GM11168 (cell line): ENCODE data around the gene NEK8.
"Not testable (repeated sequence)": the region's sequence is repeated elsewhere in the genome, so short reads cannot be mapped to it uniquely, and the experiment has no call there.

ENCODE experiments used
- in situ Hi-C: fragments of 300-500 bp; cut with MboI; formaldehyde crosslinking; loops from one replicate; pipeline ENCODE4 v1.12.0; 2022; ENCODE audit warnings: low sequenced_read_pairs; ENCODE audit not compliant: unreplicated experiment

NEK8 gene

DNA sequence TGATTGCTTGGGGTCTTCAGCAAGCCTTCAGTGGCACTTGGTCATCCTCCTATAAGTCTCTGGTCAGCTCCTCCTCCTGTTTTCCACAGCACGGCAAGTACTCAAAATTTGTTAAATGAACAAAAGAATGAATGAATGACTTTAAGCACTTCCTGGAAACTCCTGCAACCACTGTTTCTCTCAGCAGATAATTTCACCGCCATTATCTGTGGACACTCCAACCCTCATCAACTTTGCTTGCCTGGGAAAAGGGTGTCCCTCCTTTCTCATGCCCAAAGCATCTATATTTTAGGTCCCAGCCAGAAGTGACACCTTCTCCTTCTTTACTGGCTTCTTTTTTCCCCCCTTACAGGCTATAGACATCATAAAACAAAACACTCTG, 21.3 kb upstream of the NEK8 start:
- in situ Hi-C loops = no loop called here

DNA sequence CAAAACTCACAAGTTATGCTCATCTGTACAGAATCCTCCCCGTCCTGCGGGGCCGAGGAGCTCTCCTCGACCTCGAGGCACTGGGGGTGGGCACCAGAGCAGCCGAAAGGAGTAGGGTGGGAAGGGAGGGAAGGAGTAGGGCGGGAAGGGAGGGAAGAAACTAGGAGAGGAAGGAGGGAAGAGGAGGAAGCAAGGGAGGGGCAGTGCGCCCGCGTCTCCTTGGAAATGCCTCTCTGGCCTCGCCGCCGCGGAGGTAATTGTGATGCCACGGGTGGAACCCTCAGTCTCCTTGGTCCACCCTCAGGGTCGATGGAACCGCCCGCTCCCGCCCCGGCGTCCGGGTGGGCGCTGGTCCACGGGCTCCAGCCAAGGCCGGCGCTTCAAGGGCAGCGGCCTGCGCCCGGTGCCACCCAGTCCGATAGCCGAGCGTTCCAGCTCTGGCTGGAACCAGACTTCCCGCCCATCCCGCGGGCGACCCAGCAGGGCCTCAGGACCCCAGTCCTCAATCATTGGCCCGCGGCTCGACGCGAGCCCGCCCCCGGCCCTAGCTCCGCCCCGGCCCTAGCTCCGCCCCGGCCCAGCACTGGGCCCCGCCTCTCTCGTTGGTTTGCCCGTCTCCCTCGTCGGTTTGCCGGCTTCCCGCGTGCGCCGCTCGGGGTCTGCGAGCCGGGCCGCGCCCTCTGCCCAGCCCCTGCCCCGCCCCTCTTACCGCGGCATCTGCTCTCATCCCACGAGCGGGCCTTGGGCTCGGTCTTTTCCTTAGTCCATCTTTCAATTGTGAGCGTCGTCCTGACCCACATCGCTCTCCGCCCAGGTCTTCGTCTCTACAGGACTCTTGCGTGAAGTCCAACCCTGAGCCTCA, 17.5 kb upstream of the NEK8 start:
- in situ Hi-C loops = no loop called here

DNA sequence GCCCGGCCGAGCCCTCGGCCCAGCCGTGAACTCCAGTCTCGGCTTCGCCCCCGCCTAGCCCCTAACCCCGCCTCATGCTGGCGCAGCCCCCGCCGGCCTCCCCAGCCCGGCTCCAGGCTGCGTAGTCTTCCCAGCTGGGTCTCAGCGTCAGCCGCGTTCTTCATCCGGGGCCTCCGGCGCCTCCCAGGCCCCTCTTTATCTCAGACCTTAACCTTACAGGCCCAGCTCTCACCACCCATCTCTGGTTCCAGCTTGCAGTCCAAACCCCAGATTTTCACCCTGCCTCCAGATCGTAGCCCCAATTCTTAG, 16.9 kb upstream of the NEK8 start, which contains the start of gene PROCA1:
Gene PROCA1 (minus strand): TSS at position 166 of the 309 bp plus-strand sequence. CDS start 228 bp downstream, outside the sequence.
- in situ Hi-C loops = no loop called here

DNA sequence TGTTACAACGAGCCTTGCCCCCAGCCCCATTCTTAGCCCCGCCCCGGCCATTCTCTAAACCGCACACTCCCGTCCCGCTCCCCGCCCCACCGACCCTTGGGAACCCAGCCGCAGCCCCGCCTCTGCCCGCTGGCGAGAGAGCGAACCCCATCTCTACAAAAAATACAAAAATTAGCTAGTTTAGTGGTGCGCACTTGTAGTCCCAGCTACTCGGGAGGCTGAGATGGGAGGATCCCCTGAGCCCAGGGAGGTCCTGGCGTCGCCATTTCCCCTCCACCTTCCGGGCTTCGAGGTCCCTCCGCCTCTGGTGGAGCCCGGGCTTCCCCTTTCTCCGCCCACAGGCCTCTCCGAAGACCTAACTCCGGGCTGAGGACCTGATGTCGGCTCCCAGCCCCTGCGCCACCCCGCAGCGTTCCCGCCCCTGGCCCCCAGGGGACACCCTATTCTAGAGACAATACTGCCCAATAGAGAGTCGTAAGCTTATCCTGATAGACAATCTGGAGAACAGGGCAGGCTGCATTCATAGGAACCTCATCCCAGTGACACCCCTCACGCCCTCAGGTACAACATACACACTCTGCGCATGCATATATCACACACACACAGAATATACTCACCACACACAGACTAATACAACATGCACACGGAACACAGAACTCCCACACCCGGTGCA, 16.4 kb upstream of the NEK8 start:
- in situ Hi-C loops = no loop called here

DNA sequence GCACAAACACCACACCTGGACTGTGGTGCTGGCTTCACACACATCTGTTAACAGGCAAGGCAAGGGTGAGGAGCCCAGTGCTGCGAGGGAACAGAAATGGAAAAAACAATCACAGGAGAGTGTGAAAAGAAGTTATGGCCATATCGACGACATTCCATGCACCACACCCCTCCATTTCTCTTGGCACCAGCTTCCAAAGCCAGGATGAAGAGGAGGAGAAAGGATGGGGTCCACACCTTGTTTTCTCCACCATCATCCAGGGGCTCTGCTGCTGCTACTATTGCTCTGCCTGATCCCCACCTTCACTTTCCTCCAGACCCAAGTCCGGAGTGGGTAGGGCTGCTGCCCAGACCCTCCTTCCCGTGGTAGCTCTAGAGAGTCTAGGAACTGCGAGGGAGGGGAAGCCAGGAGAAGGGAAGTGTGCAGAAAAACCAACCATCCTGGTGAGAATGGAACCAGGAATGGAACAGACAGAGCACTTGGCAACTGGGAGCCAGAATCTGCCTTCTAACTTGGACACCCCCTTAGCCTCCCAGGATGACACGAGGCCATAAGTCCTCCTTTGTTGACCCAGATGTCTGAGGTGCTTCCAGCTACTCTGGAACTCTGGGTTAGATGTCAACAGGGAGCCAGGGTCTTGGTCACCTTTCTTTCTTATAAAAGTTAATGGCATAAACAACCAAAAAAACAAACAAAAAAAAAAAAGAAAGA, 15.7 kb upstream of the NEK8 start:
- in situ Hi-C loops = no loop called here

DNA sequence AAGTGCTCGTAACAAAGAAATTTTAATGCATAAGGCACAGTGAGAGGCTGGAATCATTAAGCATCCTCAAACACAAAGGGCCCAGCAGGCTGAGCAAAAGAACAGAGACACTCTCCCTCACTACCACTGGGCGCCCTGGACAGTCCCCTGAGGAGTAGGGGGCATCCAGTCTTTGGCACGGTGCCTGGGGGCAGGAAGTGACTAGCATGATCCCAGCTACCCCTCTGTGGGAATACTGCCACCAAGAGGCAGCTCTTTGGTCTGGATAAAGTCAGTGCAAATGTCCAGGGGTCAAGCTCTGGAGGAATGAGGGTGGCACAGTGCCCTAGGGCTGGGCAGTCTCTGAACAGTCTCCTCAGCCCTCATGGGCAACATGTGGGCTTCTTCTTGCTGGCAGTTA, 14.3 kb upstream of the NEK8 start:
- in situ Hi-C loops = no loop called here

DNA sequence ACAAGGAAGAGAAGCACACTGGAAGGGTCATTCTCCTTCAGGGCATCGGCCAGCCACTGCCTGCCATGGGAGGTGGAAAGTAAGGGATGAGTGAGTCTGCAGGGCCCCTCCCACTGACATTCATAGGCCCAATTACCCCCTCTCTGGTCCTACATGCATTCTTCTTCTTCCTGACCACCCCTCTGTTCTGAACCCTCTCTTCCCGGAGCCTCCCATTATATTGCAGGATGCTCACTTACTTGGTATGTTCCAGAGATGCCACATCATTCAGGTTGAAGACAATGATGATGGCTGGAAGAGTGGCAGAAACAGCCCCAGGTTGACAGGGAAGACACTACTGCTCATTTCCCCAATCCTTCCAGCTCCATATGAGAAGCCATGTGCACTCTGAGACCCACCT, 13.4 kb upstream of the NEK8 start:
- in situ Hi-C loops = no loop called here

DNA sequence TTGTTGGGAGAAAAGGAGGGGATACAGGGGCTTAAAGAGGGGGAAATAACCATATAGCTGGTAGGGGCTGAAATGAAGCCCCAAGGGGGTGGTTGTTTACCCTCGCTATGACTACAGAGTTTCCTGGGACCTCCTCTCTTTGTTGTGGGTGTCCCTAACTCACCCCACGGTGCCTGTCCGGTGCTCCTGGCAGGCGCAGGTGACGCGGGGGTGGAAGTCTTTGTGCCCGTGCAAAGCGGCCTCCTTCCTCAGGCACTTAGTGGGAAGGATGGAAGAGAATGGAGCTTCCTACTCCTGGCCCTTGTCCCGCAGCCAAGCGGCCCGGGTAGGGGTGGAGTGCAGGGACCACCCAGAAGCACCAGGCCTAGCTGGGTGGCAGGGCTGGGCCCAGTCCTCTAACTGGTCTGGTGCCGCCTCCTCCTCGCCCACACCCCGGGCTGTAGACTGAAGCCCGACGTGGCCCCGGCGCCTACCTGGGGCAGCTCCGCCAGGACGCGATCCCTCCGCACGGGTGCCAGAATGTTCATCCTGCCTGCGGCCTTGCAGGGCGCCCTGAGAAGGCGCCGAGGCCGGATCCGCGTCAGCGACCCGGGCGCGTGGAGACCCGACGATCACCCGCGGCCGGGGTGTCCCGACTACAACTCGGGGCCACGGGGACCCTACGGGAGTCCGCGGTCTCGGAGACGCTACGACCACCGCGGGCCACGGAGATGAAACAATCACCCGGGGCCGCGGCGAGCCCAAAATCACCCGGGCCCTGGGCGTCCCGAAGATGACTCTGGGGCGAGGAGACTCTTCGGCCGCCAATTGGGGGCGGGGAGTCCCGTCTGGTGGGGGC, 11.6 kb upstream of the NEK8 start:
- in situ Hi-C loops = no loop called here

DNA sequence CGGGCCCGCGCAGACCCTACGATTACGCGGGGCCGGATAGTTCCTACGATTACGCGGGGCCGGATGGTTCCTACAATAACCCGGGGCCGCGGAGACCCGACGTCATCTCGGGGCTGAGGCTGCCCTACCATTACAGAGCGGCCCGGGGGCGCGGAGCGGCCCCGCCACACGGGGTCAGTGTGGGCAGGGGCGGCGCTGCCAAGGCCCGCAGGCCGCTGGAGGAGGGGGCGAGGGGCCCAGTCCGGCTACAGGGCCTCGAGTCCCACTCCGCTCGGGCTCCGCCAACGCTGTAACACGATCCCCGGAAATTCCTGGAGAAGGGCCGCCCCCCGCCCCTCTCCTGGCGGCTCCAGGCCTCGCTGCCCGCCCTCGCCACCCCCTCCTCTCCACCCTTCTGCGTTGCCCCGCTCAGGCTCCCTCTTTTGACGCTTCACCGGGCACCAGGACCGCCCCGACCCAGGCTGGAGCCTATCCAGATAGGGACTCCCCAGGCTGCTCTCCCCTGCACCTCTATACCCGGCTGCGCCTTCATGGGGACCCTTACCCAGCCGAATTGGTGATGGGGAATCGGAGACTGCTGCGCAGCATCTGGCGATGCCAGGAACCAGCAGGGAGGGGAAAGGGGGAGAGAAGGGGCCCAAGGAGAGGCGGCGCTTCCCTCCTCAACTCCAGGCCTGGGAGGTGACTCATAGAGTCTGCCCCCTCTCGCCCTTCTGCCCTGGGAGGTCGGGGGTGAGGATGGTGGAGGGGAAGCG, 10.8 kb upstream of the NEK8 start, which contains the start of gene RAB34:
Gene RAB34 (minus strand): TSS at position 291 of the 755 bp plus-strand sequence. CDS start 602 bp downstream, outside the sequence.
- in situ Hi-C loops = no loop called here

DNA sequence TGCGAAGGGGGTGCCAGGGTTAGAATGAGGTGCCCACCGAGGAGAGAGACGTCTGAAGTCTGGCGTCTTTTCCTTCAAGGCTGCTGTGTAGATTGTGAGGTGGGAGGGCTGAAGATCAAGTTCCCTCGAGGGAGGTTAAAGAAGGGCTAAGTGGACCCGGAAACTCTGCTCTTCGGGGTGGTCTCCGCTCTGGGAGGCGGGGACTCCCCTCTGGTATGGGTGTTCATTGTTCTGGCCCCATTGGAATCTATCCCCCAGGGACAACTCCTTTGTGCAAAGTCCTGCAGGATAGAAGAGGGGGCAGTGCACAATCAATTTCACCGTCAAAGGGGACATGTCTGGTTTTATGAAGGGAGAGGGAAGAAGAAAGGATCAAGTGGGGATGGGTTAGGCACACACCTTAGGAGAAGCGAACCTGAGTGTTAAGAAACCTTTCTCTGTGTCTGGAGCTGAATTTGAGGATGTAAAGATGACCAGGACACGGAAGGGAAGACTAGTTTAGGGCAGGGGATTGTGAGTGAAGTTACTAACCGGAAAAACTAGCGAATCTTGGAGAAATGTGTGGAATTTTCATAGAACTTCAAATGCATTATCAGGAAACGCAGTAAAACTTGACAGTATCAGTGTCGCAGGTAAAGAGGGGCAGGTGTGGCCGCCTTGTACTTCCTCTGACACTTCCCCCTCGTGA, 10.1 kb upstream of the NEK8 start:
- in situ Hi-C loops = no loop called here

DNA sequence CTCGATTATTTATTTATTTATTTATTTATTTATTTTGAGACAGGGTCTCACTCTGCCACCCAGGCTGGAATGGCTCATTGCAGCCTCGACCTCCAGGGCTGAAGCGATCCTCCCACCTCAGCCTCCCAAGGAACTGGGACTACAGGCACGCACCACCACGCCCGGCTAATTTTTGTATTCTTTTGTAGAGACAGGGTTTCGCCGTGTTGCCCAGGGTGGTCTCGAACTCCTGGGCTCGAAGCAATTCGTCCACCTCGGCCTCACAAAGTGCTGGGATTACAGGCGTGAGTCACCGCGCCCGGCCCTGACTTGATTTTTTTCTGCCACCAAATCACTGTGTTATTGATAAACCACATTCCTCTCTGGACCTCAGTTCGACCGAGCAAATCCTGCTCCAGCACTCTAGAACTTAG, 9.6 kb upstream of the NEK8 start:
- in situ Hi-C loops = no loop called here

DNA sequence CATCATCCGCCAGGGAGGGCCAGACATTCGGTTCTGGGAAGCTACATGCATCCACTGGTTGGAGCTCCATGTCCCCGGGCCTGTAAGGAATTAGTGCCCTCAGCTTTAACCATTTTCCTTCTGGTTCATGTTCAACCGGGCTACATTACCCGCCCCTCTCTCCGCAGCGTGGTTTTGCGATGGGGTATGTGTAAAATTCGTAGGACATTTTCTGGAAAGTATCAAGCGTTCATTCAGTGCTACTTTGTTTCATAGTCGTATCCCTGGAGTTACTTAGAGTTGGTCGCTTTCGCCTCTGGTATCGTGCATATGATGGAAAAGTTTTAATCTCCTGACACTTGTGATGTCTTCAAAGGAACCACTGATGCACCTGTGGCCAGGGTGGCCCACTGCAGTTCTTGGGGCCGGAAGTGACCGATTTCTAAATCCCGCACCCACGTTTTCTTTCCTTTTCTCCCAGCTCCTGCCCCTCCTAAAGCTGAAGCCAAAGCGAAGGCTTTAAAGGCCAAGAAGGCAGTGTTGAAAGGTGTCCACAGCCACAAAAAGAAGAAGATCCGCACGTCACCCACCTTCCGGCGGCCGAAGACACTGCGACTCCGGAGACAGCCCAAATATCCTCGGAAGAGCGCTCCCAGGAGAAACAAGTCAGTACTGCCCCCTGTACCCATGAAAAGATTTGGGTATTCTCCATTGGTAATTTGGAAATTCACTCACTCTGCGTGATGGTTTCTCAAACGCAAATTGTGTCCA, 8.2 kb upstream of the NEK8 start:
- in situ Hi-C loops = no loop called here

DNA sequence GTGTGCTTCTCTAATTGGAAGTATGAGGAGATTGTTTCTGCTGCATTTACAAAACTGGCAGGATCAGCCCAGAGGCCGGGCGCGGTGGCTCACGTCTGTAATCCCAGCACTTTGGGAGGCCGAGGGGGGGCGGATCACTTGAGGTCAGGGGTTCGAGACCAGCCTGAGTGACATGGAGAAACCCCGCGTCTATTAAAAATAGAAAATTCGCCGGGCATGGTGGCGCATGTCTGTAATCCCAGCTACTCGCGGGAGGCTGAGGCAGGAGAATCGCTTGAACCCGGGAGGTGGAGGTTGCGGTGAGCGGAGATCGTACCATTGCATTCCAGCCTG, 7.6 kb upstream of the NEK8 start:
- in situ Hi-C loops = not testable (repeated sequence)

DNA sequence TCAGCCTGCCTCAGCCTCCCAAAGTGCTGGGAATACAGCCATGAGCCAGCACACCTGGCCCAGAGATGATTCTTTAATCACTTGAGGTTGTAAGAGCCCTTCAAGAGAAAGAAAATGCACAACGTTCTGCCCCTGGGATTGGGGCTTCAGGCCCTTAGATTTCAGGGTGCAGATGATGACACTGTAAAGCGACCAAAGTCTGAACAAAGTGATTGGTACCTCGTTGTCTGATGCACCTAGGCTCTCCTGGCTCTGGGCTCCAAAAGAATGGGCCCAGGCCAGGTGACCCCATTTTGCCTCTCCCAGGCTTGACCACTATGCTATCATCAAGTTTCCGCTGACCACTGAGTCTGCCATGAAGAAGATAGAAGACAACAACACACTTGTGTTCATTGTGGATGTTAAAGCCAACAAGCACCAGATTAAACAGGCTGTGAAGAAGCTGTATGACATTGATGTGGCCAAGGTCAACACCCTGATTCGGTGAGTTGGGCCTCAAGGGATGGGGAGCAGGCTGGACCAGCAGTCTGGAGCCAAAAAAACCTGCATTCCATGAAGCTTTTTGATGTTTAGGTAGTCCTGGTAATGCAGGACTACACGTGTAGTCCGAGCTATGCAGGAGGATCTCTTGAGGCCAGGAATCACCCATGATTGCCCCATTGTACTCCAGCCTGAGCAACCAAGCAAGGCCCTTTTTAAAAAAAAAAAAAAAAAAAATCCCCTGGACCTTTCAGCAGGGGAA, 6.0 kb upstream of the NEK8 start:
- in situ Hi-C loops = no loop called here

DNA sequence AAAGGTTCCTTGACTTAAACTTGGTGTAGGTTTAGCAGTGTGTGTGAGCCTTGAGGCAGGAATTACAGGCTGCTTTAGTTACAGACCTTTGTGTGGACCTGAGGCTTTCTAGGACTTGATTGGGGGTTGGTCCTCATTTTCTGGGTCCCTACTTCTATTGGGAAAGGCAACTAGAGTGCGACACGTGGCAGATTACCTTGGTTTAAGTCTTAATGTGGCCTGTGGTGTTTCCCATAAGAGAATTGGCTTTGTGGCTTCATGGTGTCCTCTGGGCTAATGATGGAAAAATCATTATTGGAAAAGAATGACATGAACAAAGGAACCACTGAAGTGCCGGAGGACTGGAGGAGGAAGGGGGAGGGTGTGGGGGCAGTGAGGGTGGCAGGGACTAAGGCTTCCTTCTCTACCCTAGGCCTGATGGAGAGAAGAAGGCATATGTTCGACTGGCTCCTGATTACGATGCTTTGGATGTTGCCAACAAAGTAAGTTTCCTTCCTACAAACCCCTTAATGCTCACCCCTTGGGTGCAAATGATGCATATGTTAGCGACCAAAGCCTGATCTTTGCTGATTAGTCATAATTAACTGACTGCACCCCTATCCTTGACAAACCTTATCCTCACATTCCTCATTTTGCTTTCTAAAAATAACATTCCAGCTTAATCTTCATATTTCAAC, 5.3 kb upstream of the NEK8 start:
- in situ Hi-C loops = no loop called here

DNA sequence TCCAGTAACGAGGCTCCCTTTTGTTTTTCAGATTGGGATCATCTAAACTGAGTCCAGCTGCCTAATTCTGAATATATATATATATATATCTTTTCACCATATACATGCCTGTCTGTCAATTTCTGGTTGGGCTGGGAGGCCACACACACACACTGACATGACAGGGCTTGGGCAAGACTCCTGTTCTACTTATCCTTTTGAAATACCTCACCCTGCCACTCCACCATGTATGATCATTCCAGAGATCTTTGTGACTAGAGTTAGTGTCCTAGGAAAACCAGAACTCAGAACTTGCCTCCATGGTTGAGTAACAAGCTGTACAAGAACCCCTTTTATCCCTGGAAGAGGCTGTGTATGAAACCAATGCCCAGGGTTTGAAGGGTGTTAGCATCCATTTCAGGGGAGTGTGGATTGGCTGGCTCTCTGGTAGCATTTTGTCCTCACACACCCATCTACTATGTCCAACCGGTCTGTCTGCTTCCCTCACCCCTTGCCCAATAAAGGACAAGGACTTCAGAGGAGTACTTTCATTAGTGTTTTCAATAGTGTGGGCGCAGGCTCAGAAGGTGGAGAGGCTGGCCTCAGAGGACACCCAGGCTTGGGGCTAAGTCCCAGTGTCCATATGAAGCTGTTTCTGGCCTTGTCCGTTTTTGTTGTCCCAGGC, 4.6 kb upstream of the NEK8 start:
- in situ Hi-C loops = not testable (repeated sequence)
